GM12872 (cell line): ENCODE data around the gene RAB8B.

Experiments
- CTCF ChIP-seq: IDR thresholded peaks from 3 replicates; pipeline ENCODE4 v1.5.1; 2011; ENCODE audit warnings: low read depth, mild to moderate bottlenecking, low read length, moderate library complexity; ENCODE audit not compliant: insufficient read depth

The RAB8B gene

GRCh38 chr15:63188926-63189871 is at the start of gene RAB8B:
Gene RAB8B (plus strand): TSS chr15:63189606. CDS start chr15:63189625, 19 bp downstream.
- no peak for TF ChIP-seq CTCF

GRCh38 chr15:63140936-63141335 is 48.5 kb upstream of the RAB8B start:
- TF ChIP-seq CTCF, result no peak

GRCh38 chr15:63145426-63145825 is 44.0 kb upstream of the RAB8B start:
- TF ChIP-seq CTCF, result no peak

GRCh38 chr15:63146684-63147083 is 42.7 kb upstream of the RAB8B start:
- 0 out of 3 replicates have a peak, but pooled peaks have one; percentile 9 for TF ChIP-seq CTCF

DNA sequence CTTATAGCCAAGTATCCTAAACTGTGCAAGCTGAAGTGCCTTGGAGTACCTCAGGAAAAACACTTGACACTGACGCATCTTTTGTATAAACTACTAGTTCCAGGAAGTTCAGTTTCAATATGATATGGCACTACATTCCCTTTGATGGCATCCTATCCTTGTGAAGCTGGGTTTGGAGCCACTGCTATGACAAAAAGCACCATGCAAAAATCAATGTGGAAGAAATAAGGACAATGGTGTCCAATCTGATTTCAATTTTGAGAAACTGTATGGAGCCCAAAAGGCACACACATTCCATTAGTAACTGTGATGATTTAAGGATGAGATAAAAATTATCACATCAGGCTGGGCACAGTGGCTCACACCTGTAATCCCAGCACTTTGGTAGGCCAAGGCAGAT is 37.7 kb upstream of the RAB8B start:
- no peak for TF ChIP-seq CTCF

DNA sequence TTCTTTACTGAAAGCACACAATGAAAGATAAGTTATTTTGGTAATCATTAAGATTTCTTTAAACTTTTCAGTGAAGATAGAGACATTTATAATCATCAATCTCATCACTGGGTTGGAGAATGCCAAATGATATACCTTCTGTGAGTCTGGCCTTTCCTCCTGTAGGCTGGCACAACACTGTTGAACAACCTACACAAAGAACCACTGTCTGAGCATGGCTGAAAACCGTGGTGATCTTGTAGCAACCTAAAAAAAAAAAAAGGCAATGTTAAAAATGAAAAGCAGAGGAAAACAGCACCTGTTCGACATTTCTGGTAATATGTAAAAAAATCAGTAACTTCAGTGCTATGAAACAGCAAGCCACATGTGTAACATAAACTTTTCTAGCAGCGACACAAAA is 33.9 kb upstream of the RAB8B start:
- no peak for TF ChIP-seq CTCF

DNA sequence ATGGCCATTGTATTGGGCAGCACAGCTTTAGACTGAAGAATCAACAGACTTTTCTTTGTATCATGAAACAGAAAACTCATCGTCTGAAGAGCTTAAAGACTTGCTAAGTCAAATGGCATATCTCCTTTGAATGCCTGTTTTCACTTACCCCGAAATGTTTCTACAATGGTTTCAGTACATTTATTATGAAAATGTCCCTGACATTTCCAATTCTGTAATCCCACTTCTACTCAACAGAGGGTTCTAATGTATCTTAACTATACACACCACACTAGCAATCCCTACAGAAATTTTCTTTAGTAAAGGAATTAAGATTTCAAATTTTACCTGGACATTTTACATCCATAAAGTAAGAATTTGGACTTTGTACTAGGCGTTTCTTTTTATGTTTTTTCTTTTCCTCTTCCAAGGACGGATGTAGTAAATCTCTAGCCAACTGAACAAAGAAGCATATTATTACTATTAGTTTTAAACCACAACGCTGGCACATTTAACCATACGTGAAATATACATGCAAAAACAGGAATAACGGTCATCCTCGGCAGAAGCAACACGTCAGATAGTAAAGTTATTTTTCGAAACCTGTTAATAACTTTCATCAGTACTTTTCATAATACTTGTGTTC is 33.2 kb upstream of the RAB8B start:
- TF ChIP-seq CTCF, result no peak
